Prostate gland (tissue), 2 donors: Measurements from ENCODE around the gene AAMP. TPM values are rescaled to one million over a fixed set of nuclear protein-coding genes. Genes with fewer than 3 reads are reported as not detected.
A peak's percentile ranks its signal among the peaks of the same experiment; 100 is the strongest.

Experiments used
- DNase-seq: peaks from one replicate; pipeline ENCODE4 v3.0.0-alpha.2; 2019; ENCODE audit warnings: low spot score
- H3K27ac ChIP-seq, 2 donors: fragments of 200-600 bp; sonication (generic); 2 replicates each; pipeline ENCODE4 v1.5.1; 2017 to 2019
- H3K27me3 ChIP-seq: fragments of 200-600 bp; sonication (generic); replicated peaks from 2 replicates; pipeline ENCODE4 v1.5.1; 2019; ENCODE audit not compliant: insufficient read depth
- H3K36me3 ChIP-seq, 2 donors: fragments of 200-600 bp; sonication (generic); 1 replicate in 1 of 2; 2 replicates in 1 of 2; pipeline versions ENCODE4 v1.5.1 to v1.8.1; 2017 to 2019
- H3K4me1 ChIP-seq: fragments of 200-600 bp; sonication (generic); replicated peaks from 2 replicates; pipeline ENCODE4 v1.5.1; 2019
- H3K4me3 ChIP-seq, 2 donors: fragments of 200-600 bp; sonication (generic); 2 replicates each; pipeline ENCODE4 v1.5.1; 2017 to 2019
- H3K9me3 ChIP-seq: fragments of 200-600 bp; sonication (generic); 2 replicates; pipeline ENCODE4 v1.5.1; 2017
- CTCF ChIP-seq, 4 experiments: fragments of 200-600 bp in 2 of 4; fragments of 450-650 bp in 2 of 4; sonication (generic) in 2 of 4; IDR thresholded peaks; 1 replicate in 3 of 4; 2 replicates in 1 of 4; pipeline ENCODE4 v1.5.1; 2016 to 2019; ENCODE audit warnings: antibody characterized with exemption in 4 of 4, mild to moderate bottlenecking in 2 of 4, moderate library complexity in 2 of 4
- POLR2A ChIP-seq: fragments of 450-650 bp; IDR thresholded peaks from one replicate; pipeline ENCODE4 v1.6.1; 2016; ENCODE audit warnings: antibody characterized with exemption, mild to moderate bottlenecking
- POLR2AphosphoS5 ChIP-seq: sonication (generic); formaldehyde crosslinking; IDR thresholded peaks from one replicate; pipeline ENCODE4 v1.6.1; 2017; ENCODE audit warnings: antibody characterized with exemption
- WGBS: methylation state at CpG from one replicate; pipeline ENCODE4 v1.1.5; 2018; 5-methylcytosine and 5-hydroxymethylcytosine counted together
- intact Hi-C: fragments of 100-400 bp; cut with DNase I; formaldehyde crosslinking; loops from one replicate; pipeline ENCODE4 v1.14.2; 2022
- total RNA-seq, 2 donors: library from RNA; depleted of rRNA; stranded (reverse); fragments of >200 nt; gene quantifications; one replicate each; pipeline ENCODE4 v1.1.0, GENCODE V29; 2016

Gene AAMP
- total RNA-seq, 2 donors from 2014 or later: 217 to 237 TPM

GRCh38 chr2:218300141-218300540 lies 30.2 kb upstream of the AAMP start:
- H3K9me3 ChIP-seq: no peaks in the 10 kb centered on the region
- no peak overlapping the region for H3K27ac ChIP-seq
- no peak overlapping the region for H3K4me3 ChIP-seq
- no peak for DNase-seq
- H3K4me1 ChIP-seq: peaks cover 4% of the 10 kb centered on the region
- H3K27me3 ChIP-seq: no peaks in the 10 kb centered on the region
- H3K36me3 ChIP-seq: no peaks in the 10 kb centered on the region
- TF ChIP-seq CTCF (IDR thresholded peaks at IDR 0.05) (no peak), POLR2A (no peak), POLR2AphosphoS5 (no peak)
- WGBS: 87% methylated on average over 4 of the region's 4 CpGs
- intact Hi-C loops: loop anchor here (5.0 kb wide), 1 partner anchor 57 kb away; the partner anchor contains the start of gene CATIP

GRCh38 chr2:218298314-218298875 lies 28.5 kb upstream of the AAMP start:
- no peaks in the 10 kb centered on the region for H3K36me3 ChIP-seq
- H3K27ac ChIP-seq: peak overlapping the region; percentile 52 to 77
- no peak overlapping the region for H3K4me3 ChIP-seq
- intact Hi-C loops: loop anchor here (10.0 kb wide), 1 partner anchor 166 kb away; no protein-coding TSS in a partner anchor
- no peaks in the 10 kb centered on the region for H3K9me3 ChIP-seq
- DNase-seq: no peak
- TF ChIP-seq POLR2A (no peak), CTCF (IDR thresholded peaks at IDR 0.05) (no peak), POLR2AphosphoS5 (no peak)
- peaks cover 17% of the 10 kb centered on the region for H3K4me1 ChIP-seq
- no peaks in the 10 kb centered on the region for H3K27me3 ChIP-seq
- WGBS: 58% methylated on average over 6 of the region's 6 CpGs

GRCh38 chr2:218296847-218297246 lies 26.9 kb upstream of the AAMP start:
- Histone ChIP-seq H3K36me3 (no peaks in the 10 kb centered on the region), H3K4me1 (peaks cover 19% of the 10 kb centered on the region), H3K4me3 (no peak overlapping the region), H3K27me3 (no peaks in the 10 kb centered on the region), H3K27ac (peak overlapping the region; percentile 38 to 77), H3K9me3 (no peaks in the 10 kb centered on the region)
- TF ChIP-seq POLR2A (no peak), CTCF (IDR thresholded peaks at IDR 0.05) (no peak), POLR2AphosphoS5 (no peak)
- 87% methylated on average over 7 of the region's 7 CpGs for WGBS
- intact Hi-C loops: loop anchor here (10.0 kb wide), 1 partner anchor 168 kb away; no protein-coding TSS in a partner anchor
- DNase-seq: no peak

- Histone ChIP-seq H3K4me3 (no peak overlapping the region), H3K4me1 (peaks cover 19% of the 10 kb centered on the region), H3K27ac (peak overlapping the region; percentile 77 to 96), H3K9me3 (no peaks in the 10 kb centered on the region), H3K36me3 (no peaks in the 10 kb centered on the region), H3K27me3 (no peaks in the 10 kb centered on the region)
- 76% methylated on average over 1 of the region's 1 CpG for WGBS
- intact Hi-C loops: loop anchor here (10.0 kb wide), 1 partner anchor 169 kb away; no protein-coding TSS in a partner anchor
- no peak for DNase-seq
- TF ChIP-seq POLR2A (no peak), POLR2AphosphoS5 (no peak), CTCF (IDR thresholded peaks at IDR 0.05) (no peak)
These were observed 26.3 kb upstream of the AAMP start for GRCh38 chr2:218296200-218296599.

- peak overlapping the region; percentile 77 to 96 for H3K27ac ChIP-seq
- H3K4me1 ChIP-seq: peaks cover 25% of the 10 kb centered on the region
- intact Hi-C loops: loop anchor here (10.0 kb wide), 1 partner anchor 170 kb away; no protein-coding TSS in a partner anchor
- WGBS: 36% methylated on average over 7 of the region's 7 CpGs
- no peak for TF ChIP-seq POLR2A
- TF ChIP-seq POLR2AphosphoS5: peak; percentile 86
- TF ChIP-seq CTCF (IDR thresholded peaks at IDR 0.05): no peak
- H3K4me3 ChIP-seq: no peak overlapping the region
- H3K27me3 ChIP-seq: no peaks in the 10 kb centered on the region
- no peaks in the 10 kb centered on the region for H3K36me3 ChIP-seq
- peak; percentile 75 for DNase-seq
- no peaks in the 10 kb centered on the region for H3K9me3 ChIP-seq
These were observed 25.1 kb upstream of the AAMP start for GRCh38 chr2:218295029-218295428.
